Suprapubic skin (tissue), 4 donors: ENCODE measurements around the gene WNT9A.

Experiments
- POLR2A ChIP-seq, 2 donors: fragments of 450-650 bp; IDR thresholded peaks; one replicate each; pipeline ENCODE4 v1.6.1; 2017; ENCODE audit warnings: antibody characterized with exemption in 2 of 2, mild to moderate bottlenecking in 2 of 2, moderate library complexity in 2 of 2
- POLR2AphosphoS5 ChIP-seq, 3 donors: sonication (generic); formaldehyde crosslinking; IDR thresholded peaks; one replicate each; pipeline ENCODE4 v1.6.1; 2017; ENCODE audit warnings: antibody characterized with exemption in 3 of 3

- TF ChIP-seq POLR2AphosphoS5 (IDR thresholded peaks at IDR 0.05) (no peak), POLR2A (IDR thresholded peaks at IDR 0.05) (no peak)
These were observed 29.5 kb downstream of the WNT9A start for GRCh38 chr1:227918083-227918700.
